ENCODE measurements around the gene BMP3.

BMP3 gene

GRCh38 chr4:81040012-81040659 lies 9.6 kb downstream of the BMP3 start:
- DNase-seq = peak; percentile 18 to 81 (median 67)

- no peak for DNase-seq
Observed at GRCh38 chr4:81042578-81043365, 12.3 kb downstream of the BMP3 start.

- DNase-seq = no peak
Observed at GRCh38 chr4:81049330-81049729, 18.8 kb downstream of the BMP3 start.

GRCh38 chr4:81049907-81050306 lies 19.4 kb downstream of the BMP3 start:
- DNase-seq = no peak

- DNase-seq = peak; percentile 62 to 88 (median 76)
Observed at GRCh38 chr4:81052119-81053068, 21.9 kb downstream of the BMP3 start.

- DNase-seq = no peak
Observed at GRCh38 chr4:81058621-81059020, 28.1 kb downstream of the BMP3 start.

GRCh38 chr4:81060587-81061343 lies 30.3 kb downstream of the BMP3 start:
- DNase-seq = no peak

- no peak for DNase-seq
Observed at GRCh38 chr4:81061344-81061730, 30.8 kb downstream of the BMP3 start.

- DNase-seq = no peak
Observed at GRCh38 chr4:81062001-81062400, 31.5 kb downstream of the BMP3 start.

GRCh38 chr4:81065446-81065845 lies 34.9 kb downstream of the BMP3 start:
- DNase-seq = no peak

GRCh38 chr4:81069706-81070331 lies 39.3 kb downstream of the BMP3 start:
- peak; percentile 84 to 97 (median 97) for DNase-seq

- DNase-seq = no peak
Observed at GRCh38 chr4:81071013-81071412, 40.5 kb downstream of the BMP3 start.

GRCh38 chr4:81081156-81081555 lies 50.6 kb downstream of the BMP3 start:
- DNase-seq = no peak

GRCh38 chr4:81084029-81084428 lies 53.5 kb downstream of the BMP3 start:
- peak in 2 of 3 experiments; percentile 8 to 48 for DNase-seq

GRCh38 chr4:81084634-81085033 lies 54.1 kb downstream of the BMP3 start:
- DNase-seq = peak in 1 of 3 experiments; percentile 15

GRCh38 chr4:81085291-81085690 lies 54.8 kb downstream of the BMP3 start:
- no peak for DNase-seq

GRCh38 chr4:81085979-81086378 lies 55.5 kb downstream of the BMP3 start:
- no peak for DNase-seq

GRCh38 chr4:81093720-81094401 lies 63.4 kb downstream of the BMP3 start:
- no peak for DNase-seq

GRCh38 chr4:81095389-81095788 lies 64.9 kb downstream of the BMP3 start:
- no peak for DNase-seq

- DNase-seq = no peak
Observed at GRCh38 chr4:81096566-81096965, 66.1 kb downstream of the BMP3 start.

- no peak for DNase-seq
Observed at GRCh38 chr4:81102107-81102506, 71.6 kb downstream of the BMP3 start.

Measured in NCI-H1417 (cell line).